HG03571 (cell line): ENCODE results near the gene RBP5.

Experiments
- ATAC-seq: cut with Tn5 transposase; IDR thresholded peaks from one replicate; pipeline ENCODE4 v1.9.1; 2021; ENCODE audit not compliant: unreplicated experiment

Gene RBP5

DNA sequence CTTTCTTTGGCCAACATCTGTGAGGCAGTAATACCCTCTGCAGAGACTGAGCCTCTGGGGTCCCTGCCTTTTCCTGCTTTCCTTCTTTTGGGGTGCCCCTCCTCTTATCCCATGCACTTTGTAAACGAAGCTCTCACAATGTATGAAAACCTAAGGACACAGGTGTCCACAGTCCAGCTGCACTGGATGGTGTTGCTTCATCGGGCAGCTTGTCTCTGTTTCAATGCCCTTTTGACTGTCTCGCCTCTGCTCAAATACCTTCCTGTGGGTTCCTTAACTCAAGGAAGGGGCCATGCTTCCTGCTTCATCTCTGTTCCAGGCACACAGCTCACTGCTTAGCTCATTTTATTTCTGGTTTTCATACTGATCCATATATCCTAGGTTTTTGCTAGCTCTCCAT lies 26.1 kb downstream of the RBP5 start:
- no peak for ATAC-seq

DNA sequence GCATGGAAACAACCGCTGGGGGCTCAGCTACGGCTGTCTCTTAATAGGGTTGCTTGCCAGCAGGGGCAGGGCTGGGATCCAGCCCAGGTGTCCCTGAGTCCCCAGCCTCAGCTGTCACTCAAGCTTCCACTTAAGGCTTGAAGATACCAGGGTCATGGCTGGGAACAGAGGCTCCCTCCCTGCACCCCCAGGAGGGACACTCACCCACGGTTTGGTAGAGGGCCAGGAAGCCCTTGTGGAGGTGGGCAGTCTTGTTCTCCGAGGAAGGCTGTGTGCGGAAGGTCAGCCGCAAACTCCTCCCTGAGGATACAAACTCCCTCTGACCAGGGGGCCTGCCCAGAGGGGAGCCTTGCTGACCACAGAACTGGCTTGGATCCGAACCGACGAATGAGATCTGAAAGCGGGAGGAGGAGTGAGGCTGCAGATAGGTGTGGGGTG lies 27.0 kb downstream of the RBP5 start:
- no peak for ATAC-seq

DNA sequence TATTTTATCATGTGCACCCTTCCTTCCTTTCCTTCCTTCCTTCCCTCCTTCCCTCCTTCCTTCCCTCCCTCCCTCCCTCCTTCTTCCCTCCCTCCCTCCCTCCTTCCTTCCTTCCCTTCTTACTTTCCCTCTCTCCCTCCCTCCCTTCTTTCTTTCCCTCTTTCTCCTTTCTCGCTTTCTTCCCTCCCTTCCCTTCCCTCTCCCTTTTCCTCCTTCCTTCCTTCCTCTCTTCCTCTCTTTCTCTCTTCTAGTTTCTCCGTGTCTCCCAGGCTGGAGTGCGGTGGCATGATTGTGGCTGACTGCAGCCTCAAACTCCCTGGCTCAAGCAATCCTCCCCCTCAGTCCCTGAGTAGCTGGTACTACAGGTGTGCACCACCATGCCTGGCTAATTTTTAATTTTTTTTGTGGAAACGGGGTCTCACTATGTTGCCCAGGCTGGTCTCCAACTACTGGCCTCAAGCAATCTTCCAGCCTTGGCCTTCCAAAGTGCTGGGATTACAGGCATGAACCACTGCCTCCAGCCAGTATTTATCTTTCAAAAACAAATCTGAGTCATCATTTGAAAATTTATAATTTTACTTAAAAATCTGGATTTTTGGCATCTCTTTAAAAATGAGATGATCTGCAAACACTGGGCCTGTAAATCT lies 27.5 kb downstream of the RBP5 start:
- ATAC-seq, result no peak

DNA sequence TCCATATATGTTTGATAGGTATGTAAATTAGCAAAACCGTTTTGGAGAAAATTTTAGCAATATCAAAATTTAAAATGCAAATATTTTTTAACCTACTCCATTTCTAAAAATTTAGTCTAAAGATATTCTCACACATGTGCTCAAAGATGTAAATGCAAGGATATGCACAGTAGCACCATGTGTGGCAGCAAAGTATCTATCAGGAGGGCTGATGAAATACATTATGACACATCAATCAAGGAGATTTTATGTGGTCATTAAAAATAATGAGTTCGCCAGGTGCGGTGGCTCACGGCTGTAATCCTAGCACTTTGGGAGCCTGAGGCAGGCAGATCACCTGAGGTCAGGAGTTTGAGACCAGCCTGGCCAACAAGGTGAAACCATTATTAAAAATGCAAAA lies 28.4 kb downstream of the RBP5 start:
- ATAC-seq, result no peak

DNA sequence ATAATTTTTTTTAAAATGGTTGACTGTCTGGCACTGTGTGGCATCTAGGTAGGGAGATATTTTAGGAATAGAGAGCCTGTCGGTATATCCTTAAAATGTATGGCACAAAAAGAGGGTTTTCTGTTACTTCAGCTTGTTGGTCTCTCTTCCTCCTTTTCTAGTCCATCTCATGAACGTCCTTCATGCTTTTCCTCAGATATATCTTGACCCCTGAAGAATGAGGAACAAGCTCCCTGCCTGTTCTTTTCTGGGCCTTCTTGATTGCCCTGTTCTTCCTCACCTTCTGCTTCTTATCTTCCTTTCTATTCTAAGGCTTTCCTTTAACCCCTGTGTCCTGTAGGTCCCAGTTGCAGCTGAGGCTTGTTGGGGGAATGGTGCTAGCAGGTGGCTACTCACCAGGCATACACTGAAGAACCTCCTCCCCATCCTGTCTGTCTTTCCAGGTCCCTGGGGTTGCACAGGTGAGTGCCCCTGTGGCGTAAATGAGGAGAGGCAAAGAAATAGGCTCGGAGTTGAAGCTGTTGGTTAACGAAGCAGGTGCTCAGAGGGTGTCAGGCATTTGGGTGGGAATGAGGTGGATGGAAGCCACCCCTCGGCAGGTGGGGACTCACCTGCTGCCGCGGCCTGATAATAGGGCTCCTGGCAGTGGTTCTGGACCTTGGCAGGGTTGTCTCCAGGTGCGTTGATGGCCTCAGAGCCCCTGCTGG lies 29.2 kb downstream of the RBP5 start:
- ATAC-seq, result no peak

DNA sequence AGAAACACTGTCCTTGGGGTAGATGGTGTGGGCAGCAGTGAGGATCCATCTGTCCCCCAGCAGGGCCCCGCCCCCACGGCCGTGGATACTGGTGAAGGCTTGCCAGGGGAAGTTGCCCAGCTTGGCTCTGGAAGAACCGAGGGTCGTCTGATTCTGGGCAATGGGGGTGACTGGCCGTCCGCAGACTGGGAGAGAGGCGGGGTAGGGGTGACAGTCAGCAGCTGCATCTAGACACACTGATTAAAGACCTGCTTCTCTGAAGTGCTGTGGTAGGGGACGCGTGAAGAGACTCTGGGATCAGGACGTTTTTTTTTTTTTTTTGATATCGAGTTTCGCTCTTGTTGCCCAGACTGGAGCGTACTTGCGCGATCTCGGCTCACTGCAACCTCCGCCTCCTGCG lies 31.7 kb downstream of the RBP5 start:
- no peak for ATAC-seq

DNA sequence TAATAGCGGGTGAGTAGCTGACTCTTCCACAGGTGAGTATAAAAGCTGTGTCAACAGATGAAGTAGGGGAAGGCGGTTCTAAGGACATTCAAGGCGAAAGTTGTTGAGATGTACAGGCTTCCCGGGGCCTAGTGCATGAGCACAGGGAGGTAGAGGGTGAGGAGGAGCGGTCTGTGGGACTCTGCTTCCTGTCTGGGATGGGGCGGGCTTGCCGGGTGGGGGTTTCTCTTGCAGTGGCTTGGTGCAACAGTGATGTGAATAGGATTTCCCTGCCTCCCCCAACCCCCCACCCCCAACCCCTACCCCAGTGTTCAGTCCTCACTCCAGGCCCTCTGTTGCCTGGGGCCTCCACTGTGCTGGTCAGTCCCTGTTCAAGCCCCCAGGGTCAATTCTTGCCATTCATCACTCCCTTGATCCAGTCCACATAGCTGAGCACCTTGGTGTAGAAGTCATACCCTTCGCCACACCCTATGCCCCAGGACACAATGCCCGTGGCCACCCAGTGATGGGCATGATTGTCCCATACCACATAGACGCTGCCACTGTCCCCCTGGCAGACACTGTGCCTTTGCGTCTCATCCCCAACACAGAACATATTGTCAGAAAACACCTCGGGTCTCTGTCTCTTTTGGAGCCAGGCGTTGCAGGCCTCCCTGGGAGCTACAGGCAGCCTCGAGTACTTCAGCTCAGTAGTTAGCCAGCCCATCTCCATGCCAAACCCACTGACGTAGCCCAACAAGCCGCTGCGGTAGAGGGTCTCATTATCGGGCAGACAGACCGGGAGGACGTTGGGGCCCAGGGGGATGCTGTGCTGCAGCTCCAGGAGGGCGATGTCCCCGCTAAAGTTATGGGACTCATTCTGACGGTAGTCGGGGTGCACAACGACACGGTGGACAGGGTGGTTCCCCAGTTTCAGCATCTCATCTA lies 32.4 kb downstream of the RBP5 start:
- ATAC-seq, result no peak

DNA sequence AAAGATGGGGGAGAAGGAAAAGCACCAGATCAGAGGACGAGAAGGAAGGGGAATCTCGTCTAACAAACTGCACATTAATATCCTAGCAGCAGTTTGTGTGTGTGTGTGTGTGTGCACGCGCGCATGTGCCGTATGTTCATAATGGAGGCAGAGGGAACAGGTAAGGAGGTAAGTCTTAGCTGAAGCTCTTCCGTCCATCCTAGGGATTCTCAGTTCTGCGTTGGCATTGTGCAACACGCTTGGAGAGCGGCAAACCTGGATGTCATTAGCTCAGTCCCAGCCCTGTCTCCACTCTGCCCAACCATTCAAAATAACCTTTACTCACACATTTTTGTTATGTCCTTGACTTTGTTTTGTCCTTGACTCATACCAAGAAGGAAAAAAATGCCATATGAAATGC lies 34.8 kb downstream of the RBP5 start:
- no peak for ATAC-seq

DNA sequence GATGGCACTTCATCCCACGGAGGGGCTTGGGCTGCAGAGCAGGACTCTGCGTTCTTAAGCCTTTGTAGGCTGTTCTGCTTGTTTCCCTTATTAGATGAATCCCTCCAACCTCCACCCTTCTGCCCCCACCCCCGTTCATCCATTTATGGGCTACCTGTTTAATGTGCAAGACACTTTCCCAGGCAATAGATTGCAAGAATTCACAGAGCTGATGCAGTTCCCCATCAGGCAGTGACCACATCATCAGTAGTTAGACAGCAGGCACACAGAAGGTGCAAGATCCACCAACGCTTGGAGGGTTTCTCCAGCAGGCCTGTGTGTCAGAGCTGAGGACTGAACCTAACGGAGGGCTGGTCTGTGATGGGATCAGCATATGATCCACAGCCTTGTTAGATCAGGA lies 35.2 kb downstream of the RBP5 start:
- no peak for ATAC-seq

DNA sequence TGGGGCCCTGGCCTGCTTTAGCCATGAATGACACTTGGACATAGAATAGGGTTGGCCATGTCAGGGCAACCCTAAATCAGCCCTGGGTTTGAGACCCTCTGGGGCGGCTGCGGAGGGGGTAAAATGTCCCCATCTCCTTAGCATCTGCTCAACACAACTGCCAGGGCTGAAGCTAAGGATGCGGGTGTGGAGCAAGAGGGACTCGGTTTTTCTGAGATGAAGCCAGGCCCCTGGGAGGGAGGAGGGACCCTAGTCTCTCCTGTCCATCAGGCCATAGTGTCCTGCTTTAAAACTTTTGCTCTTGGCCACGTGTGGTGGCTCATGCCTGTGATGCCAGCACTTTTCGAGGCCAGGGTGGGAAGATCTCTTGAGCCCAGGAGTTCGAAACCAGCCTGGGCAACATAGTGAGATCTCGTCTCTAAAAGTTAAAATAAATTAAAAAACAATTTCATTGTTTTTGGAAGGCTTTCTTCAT lies 35.7 kb downstream of the RBP5 start:
- ATAC-seq, result no peak

DNA sequence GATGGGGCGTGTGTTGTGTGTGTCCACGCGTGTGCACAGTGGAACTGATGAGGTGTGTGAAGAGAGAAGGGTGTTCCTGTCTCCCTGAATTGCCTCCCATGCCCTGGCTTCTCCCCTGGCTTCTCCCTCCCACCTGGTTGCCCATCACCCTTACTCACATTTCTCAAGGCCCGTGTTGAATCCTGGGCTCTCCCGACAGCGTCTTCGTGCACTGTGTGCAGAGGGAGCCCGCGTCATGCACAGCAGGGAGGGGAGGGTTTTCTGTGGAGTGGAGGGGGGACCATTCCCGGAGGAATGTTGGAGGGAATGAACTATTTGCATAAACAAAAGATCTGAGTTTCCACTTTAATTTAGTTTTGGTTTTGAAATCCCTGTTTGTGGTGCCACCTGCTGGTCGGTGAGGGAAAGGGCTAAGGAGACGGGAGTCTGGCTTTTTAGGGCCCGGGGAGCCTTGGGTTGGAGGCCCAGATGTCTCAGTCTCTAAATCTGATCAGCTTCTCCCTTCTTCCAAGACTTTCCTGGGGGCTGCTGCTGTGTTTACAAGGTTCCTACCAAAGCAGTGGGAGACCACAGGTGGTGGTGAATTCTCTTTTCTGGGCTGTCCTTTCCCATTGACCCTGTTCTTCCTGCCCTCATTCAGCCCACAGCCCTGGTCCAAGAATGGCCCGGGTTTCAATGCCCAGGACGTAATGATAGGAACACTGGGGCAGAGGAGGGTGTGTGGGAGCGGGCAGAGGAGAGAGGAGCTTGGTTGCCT lies 36.3 kb downstream of the RBP5 start, which contains the start of gene C1R:
C1R (minus strand) TSS at position 217 of the 757 bp plus-strand sequence; CDS start at position 160, 57 bp downstream.
- no peak for ATAC-seq

DNA sequence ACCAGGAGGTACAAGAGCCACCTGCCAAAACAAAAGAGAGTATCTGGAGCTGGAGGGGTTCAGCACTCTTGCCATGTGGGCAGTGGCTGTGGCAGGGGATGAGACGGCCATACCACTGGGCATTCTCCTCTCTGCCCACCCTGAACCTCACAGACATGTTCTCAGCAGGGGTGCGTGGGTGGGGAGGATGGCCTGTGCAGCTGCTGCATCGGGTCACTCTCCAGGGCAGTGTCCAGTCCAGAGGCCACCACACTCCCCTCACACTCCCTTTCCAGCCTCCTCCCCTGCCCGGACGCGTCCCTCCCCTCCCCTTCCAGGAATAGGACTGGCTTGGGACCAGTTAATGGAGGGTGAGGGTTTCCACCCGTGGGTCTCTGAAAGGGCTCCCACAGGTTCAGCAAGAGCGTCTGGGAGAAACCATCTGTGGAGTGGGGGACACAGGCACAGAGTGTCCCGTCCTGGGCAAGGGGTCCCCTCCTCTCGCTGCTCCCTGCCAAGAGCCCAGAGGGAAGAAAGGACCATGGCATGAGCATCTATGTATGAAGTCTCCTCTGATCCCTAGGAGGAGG lies 36.9 kb downstream of the RBP5 start:
- no peak for ATAC-seq

DNA sequence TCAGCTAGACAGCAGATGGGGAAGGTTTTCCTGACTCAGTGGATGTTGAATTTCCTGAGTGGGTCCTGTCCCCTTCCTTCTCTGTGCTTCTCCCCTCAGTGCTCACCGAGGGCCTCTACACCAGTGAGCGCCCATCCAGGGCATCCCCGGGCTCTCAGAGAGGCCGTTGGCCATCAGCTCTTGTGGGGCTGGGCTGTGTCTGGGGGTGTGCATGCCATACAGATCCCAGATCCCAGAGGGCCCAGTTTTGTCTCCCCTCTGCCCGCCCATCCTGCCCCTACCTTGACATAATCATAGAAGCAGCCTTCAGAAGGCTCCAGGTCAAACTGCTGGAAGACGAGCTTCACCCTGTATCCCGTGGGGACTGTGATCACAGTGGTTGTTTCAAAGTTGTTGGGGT lies 37.5 kb downstream of the RBP5 start:
- ATAC-seq, result no peak

DNA sequence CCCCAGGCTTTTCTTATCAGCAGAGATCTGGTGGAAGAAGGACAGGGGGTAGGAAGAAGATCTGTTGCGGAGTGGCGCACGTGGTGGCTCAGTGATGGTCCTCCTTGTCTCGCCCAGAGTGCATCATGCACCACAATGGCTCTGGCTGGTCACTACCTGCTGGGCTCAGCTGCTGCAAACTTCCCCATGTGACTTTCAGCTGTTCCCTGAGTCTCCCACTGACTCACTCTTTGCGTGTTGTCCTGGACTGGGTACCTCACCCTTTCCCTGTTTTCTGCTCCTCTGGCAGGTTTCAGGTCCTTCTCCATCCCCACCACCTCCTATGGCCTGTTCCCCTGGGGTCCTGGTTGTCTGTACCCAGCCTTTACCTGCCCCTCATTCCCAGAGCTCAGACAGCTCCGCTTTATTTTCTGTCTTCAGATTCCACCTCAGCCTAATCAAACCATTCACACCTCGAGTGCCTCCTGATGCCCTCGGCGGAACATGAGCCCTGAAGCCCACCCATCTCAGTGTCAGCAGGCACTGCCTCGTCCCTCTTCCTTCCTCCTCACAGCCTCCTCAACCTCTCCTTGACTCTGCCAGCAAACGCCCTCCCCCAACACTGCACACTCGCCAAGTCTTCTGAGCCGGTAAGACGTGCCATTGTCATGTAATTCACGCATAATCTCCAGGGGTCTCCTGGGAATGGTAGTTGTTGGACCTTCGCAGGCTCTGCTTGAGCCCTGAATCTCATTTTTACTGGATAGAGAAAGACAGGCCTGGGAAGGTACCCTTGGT lies 38.3 kb downstream of the RBP5 start:
- ATAC-seq, result no peak

DNA sequence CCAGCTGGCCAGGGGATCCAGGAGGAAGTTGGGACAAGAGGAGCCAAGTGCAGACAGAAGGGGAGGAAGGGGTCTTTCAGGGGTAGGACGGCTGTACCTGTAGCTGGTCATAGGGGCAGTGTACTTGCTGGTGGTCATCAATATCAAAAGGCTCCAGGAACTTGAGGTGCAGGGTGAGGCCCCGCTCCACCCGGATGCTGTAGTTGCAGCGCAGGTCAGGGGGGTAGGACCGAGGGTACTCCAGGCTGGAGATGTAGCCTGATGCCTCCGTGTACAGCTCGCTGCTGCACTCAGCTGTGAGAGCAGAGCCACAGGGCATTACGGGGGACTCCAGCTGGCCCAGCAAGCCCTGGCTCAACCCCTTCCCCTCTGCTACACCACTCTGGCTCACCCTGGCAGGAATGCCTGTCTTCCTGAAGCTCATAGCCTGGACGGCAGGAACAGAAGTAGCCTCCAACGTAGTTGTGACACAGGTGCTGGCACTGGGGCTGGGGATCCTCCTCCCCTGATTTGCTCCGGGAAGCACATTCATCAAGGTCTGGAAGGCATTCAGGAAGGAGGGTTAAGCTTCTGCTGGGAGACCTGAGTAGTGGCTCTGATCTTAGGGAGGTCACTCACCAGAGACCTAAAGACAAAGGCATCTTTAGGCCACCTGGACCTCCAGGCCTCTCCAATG lies 39.4 kb downstream of the RBP5 start:
- ATAC-seq, result no peak

DNA sequence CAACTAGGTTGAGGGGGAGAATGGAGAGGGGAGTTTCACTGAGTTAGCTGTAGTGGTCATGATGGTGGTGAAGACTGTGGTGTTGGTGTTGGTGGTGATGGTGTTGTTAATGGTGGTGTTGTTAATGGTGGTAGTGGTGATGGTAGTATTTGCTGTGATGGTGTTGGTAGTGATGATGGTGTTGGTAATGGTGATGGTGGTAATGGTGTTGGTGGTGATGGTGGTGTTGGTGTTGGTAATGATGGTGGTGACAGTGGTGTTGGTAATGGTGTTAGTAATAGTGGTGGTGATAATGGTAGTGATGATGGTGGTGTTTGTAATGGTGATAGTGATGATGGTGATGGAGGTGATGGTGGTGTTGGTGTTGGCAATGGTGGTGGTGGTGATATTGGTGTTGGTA lies 45.6 kb downstream of the RBP5 start:
- ATAC-seq, result no peak

DNA sequence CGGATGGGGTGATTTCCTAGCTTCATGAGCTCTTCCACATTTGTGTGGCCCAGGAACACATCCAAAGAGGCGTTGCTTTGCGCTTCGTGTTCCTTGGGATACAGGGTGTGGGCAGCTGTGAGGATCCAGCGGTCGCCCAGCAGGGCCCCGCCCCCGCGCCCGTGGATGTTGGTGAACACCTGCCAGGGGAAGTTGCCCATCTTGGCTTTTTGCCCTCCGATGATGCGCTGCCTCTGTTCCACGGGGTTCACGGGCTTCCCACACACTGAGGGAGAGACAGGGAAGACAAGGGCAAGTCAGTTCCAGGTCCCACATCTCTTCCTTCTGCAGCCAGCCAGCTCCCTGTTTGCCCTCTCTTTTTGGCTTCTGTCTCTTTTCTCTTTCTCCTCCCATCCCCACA lies 47.7 kb downstream of the RBP5 start:
- ATAC-seq, result no peak

DNA sequence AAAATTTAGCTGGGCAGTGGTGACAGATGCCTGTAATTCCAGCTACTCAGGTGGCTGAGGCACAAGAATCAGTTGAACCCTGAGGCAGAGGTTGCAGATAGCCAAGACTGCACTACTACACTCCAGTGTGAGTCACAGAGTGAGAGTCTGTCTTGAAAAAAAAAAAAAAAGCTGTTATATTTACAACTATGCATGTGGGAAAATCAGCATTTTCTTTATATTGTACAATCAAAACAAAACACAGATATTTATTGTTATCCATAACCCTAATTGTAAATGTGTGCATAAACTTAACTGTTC lies 48.9 kb downstream of the RBP5 start:
- no peak for ATAC-seq

DNA sequence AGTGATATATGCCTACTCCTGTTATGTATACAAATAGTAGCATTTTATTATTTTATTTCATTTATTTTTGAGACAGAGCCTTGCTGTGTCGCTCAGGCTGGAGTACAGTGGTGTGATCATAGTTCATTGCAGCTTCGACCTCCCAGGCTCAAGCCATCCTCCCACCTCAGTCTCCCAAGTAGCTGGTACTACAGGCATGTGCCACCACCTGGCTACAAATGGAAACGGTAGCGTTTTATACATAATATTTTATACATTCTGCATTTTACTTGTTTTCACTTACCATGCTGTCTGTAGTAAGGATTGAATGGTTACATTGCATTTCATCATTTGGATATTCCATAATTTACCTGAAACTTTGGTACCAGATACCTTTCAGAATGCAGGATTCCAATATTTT lies 50.5 kb downstream of the RBP5 start:
- no peak for ATAC-seq
